Breast epithelium (tissue), 3 donors: Measurements from ENCODE around the gene GLI2.

Experiments used
- CTCF ChIP-seq, 3 donors: fragments of 450-650 bp; IDR thresholded peaks; one replicate each; pipeline ENCODE4 v1.5.1; 2016 to 2017; ENCODE audit warnings: antibody characterized with exemption in 3 of 3, mild to moderate bottlenecking in 3 of 3, moderate library complexity in 3 of 3
- POLR2AphosphoS5 ChIP-seq, 3 donors: sonication (generic); formaldehyde crosslinking; IDR thresholded peaks; one replicate each; pipeline ENCODE4 v1.6.1; 2017; ENCODE audit warnings: antibody characterized with exemption in 3 of 3

- no peak for TF ChIP-seq POLR2AphosphoS5 (IDR thresholded peaks at IDR 0.05)
- TF ChIP-seq CTCF (IDR thresholded peaks at IDR 0.05) = no peak
Measured at GRCh38 chr2:120764991-120765677, 29.5 kb downstream of the GLI2 start.
